GM12801 (cell line): ENCODE data around the gene TMEM176B.

Experiments
- TF ChIP-seq, protein P1 (sequence below): IDR thresholded peaks from one replicate; pipeline ENCODE4 v1.5.1; 2011; ENCODE audit warnings: control low read depth; ENCODE audit not compliant: insufficient read length; ENCODE audit errors: extremely low read depth

Gene TMEM176B

GRCh38 chr7:150829426-150829825 is 29.3 kb upstream of the TMEM176B start:
- TF ChIP-seq, protein P1, sequence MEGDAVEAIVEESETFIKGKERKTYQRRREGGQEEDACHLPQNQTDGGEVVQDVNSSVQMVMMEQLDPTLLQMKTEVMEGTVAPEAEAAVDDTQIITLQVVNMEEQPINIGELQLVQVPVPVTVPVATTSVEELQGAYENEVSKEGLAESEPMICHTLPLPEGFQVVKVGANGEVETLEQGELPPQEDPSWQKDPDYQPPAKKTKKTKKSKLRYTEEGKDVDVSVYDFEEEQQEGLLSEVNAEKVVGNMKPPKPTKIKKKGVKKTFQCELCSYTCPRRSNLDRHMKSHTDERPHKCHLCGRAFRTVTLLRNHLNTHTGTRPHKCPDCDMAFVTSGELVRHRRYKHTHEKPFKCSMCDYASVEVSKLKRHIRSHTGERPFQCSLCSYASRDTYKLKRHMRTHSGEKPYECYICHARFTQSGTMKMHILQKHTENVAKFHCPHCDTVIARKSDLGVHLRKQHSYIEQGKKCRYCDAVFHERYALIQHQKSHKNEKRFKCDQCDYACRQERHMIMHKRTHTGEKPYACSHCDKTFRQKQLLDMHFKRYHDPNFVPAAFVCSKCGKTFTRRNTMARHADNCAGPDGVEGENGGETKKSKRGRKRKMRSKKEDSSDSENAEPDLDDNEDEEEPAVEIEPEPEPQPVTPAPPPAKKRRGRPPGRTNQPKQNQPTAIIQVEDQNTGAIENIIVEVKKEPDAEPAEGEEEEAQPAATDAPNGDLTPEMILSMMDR, result no peak

DNA sequence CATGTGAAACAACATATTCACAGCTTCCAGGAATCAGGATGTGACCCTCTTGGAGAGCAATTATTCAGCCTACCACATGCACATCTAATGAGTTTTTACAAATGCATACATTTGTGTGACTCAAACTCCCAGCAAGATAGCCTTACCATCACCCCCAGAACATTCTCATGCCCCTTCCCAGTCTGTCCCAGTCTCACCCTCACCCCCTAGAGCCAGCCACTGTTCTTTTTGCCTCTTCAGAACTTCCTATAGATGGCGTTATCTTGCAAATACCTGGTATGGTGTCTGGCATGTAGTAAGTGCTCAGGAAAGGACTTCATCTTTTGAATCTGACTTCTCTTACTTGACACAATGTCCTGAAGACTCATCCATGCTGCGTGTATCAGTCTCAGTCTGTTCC is 28.2 kb upstream of the TMEM176B start:
- TF ChIP-seq, protein P1, result no peak

DNA sequence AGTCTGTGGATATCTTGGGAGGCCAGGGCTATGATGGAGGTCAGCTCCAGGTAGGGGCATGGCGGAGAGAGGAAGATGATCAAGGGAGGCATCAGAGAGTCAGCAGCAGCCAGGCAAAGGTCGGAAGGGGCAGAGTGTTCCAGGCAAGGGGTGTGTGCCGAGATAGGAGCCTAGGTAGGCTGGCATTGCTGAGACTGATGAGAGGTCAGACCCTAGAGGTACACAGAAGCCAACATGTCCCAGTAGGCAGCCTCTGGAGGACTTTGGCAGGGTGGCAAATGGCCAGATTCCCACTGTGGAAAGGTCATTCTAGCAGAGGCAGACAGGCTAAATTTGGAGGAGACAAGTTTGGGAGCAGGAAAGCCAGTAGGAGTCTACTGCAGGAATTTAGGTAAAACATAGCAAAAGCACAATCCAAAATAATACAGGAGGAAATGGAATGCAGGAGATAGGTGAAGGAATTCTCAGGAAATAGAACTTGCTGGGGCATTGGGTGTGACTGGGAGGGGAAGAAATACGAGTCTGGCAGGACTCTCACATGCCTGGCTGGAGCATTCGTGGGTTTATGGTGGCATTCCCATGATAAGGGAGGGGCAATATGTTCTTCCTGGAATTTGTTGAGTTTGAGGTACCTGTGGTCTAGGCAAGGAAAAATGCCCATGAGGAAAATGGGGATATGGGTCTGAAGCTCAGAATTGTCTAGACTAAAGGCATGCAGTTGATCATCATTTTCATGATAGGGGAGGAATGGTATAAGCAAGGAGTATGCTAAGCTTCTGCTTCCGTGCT is 26.1 kb upstream of the TMEM176B start:
- TF ChIP-seq, protein P1, result no peak

DNA sequence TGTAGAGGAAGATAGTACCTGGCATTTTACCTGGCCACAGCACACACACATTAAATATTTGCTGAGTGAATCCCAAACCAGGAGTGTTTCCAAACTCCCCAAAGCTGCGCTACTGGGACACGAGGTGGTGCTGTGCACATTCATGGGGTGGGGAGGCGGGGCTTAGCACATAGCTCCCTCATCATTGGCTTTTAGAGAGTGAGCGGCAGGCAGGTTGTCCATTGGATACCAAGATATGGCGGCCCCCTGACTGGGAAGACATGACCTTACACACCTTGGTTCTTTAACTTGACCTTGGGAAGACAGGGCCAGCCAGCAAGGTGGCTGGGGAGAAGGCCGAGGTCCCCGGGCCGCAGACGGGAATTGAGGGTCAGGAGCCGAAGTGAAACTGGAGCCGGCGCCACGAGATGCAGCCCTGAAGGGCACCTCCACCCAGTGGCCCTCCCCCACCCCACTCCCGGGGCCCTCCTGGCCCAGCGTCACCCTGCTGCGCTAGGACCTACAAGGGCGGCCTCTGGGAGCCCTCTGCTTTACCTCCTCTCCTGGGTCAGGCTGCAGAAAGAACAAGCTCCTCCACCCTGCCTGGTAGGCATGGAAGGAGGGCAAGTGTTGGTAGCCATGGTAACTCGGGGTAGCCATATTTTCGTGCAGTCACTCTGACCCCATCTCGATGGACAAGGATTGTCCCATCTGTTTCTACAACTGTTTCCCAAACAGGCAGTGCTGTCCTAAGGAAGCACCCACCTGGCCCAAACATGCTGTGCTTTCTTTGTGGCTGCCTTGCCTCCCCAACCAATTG is 24.4 kb upstream of the TMEM176B start:
- TF ChIP-seq, protein P1, result no peak

GRCh38 chr7:150823484-150824126 is 23.4 kb upstream of the TMEM176B start:
- TF ChIP-seq, protein P1, result no peak

GRCh38 chr7:150823043-150823442 is 22.9 kb upstream of the TMEM176B start:
- TF ChIP-seq, protein P1, result no peak

- TF ChIP-seq, protein P1, result no peak
Measured at GRCh38 chr7:150820578-150821198, 20.5 kb upstream of the TMEM176B start.
